Spleen (tissue), 11 donors: ENCODE measurements around the gene SPATS2. TPM values are rescaled to one million over a fixed set of nuclear protein-coding genes. Genes with fewer than 3 reads are reported as not detected.
"Not testable (repeated sequence)": the region's sequence is repeated elsewhere in the genome, so short reads cannot be mapped to it uniquely, and the experiment has no call there.

ENCODE experiments used
- DNase-seq: peaks from one replicate; pipeline ENCODE4 v3.0.0-alpha.2; 2020
- H3K27ac ChIP-seq, 8 donors: fragments of 200-600 bp; sonication (generic) in 7 of 8; 1 replicate in 4 of 8; 2 replicates in 4 of 8; pipeline versions ENCODE4 v1.5.0 to v1.8.0; 2016 to 2021; ENCODE audit warnings: inconsistent platforms in 4 of 8, mild to moderate bottlenecking in 4 of 8, moderate library complexity in 1 of 8
- H3K27me3 ChIP-seq, 7 donors: fragments of 200-600 bp; sonication (generic) in 6 of 7; replicated peaks in 1 of 7; 1 replicate in 4 of 7; 2 replicates in 3 of 7; pipeline versions ENCODE4 v1.5.0 to v1.8.0; 2016 to 2021; ENCODE audit warnings: inconsistent platforms in 3 of 7, mild to moderate bottlenecking in 1 of 7
- H3K36me3 ChIP-seq, 6 donors: fragments of 200-600 bp; sonication (generic) in 5 of 6; 1 replicate in 4 of 6; 2 replicates in 2 of 6; pipeline versions ENCODE4 v1.5.0 to v1.8.0; 2016 to 2021; ENCODE audit warnings: inconsistent platforms in 2 of 6
- H3K4me1 ChIP-seq, 6 donors: fragments of 200-600 bp; sonication (generic) in 5 of 6; 1 replicate in 3 of 6; 2 replicates in 3 of 6; pipeline versions ENCODE4 v1.5.0 to v1.8.0; 2016 to 2021; ENCODE audit warnings: inconsistent platforms in 3 of 6
- H3K4me3 ChIP-seq, 8 donors: fragments of 200-600 bp; sonication (generic) in 7 of 8; 1 replicate in 4 of 8; 2 replicates in 4 of 8; pipeline versions ENCODE4 v1.5.0 to v1.8.0; 2016 to 2021; ENCODE audit warnings: inconsistent platforms in 4 of 8, mild to moderate bottlenecking in 4 of 8, moderate library complexity in 2 of 8
- H3K9me3 ChIP-seq, 8 donors: fragments of 200-600 bp; sonication (generic) in 7 of 8; 1 replicate in 4 of 8; 2 replicates in 4 of 8; pipeline versions ENCODE4 v1.5.0 to v1.8.0; 2016 to 2021; ENCODE audit warnings: inconsistent platforms in 4 of 8
- CTCF ChIP-seq, 11 experiments: fragments of 200-600 bp in 7 of 11; fragments of 450-650 bp in 4 of 11; sonication (generic) in 4 of 11; IDR thresholded peaks in 8 of 11; conservative IDR thresholded peaks in 3 of 11; 1 replicate in 7 of 11; 2 replicates in 4 of 11; pipeline versions ENCODE4 v1.4.0 to v1.8.0; 2016 to 2021; ENCODE audit warnings: antibody characterized with exemption in 11 of 11, inconsistent platforms in 4 of 11, mild to moderate bottlenecking in 1 of 11
- POLR2A ChIP-seq, 3 donors: fragments of 450-650 bp; IDR thresholded peaks; one replicate each; pipeline ENCODE4 v1.5.1; 2017; ENCODE audit warnings: antibody characterized with exemption in 3 of 3, mild to moderate bottlenecking in 1 of 3
- POLR2AphosphoS5 ChIP-seq, 3 donors: sonication (generic); formaldehyde crosslinking; IDR thresholded peaks; one replicate each; pipeline ENCODE4 v1.5.1; 2017; ENCODE audit warnings: antibody characterized with exemption in 3 of 3
- WGBS, 5 donors: extraction: QIAGEN DNeasy Blood & Tissue Kit in 3 of 5; methylation state at CpG; one replicate each; pipeline versions ENCODE4 v1.1.5 to v1.1.7; 2013 to 2018; 5-methylcytosine and 5-hydroxymethylcytosine counted together
- intact Hi-C: fragments of 100-400 bp; cut with DNase I; formaldehyde crosslinking; loops from one replicate; pipeline ENCODE4 v1.15.0; 2023; ENCODE audit warnings: low total_unique reads
- polyA plus RNA-seq, 3 donors: library from polyadenylated mRNA; stranded (reverse); fragments of 200-250 nt; gene quantifications; one replicate each; pipeline ENCODE4 v1.2.1, GENCODE V29; 2013
- total RNA-seq, 7 donors: library from RNA; depleted of rRNA in 3 of 7; stranded (reverse); fragments of >200 nt in 3 of 7; fragmentation: NEBNext Ultra II Directional in 4 of 7; extraction: Animal tissue kit (Norgen Biotek cat#: 25700) in 4 of 7; gene quantifications; one replicate each; pipeline versions ENCODE4 v1.1.0 to v1.2.1, GENCODE V29; 2016 to 2021
- donor health status: healthy with polysubstance abuse.
- donor health status: DM: no; HTN: no; CAD: no; lungs with moderate emphysema.
- donor health status: DM: no; HTN: no; CAD: no.
- donor health status: Bipolar disorder and iron deficiency.
- donor health status: healthy.
- donor health status: DM: no; HTN: no; CAD: no.
- donor health status: DM: yes; HTN: yes; CAD: no.

SPATS2 gene
- total and polyA plus RNA-seq, 10 donors: 7.1 to 27.0 (median 19.0) TPM

GRCh38 chr12:49505672-49506071 lies 138.4 kb downstream of the SPATS2 start:
- Histone ChIP-seq H3K4me3 (no peak overlapping the region), H3K36me3 (peaks cover 0 to 51% (median 5%) of the 10 kb centered on the region in 6 donors), H3K27ac (no peak overlapping the region), H3K9me3 (no peaks in the 10 kb centered on the region), H3K4me1 (peaks cover 0 to 9% (median 0%) of the 10 kb centered on the region in 6 donors), H3K27me3 (no peaks in the 10 kb centered on the region)
- intact Hi-C loops: no loop called here
- DNase-seq: no peak
- TF ChIP-seq POLR2AphosphoS5 (IDR thresholded peaks at IDR 0.05) (no peak), POLR2A (IDR thresholded peaks at IDR 0.05) (no peak), CTCF (IDR thresholded peaks at IDR 0.05 in 8 of 11, conservative IDR thresholded peaks at IDR 0.05 in 3 of 11) (no peak)

- intact Hi-C loops: no loop called here
- WGBS, 5 donors: 93 to 95% (median 94%) methylated on average over 4 of the region's 4 CpGs
- peaks cover 0 to 9% (median 0%) of the 10 kb centered on the region in 6 donors for H3K4me1 ChIP-seq
- H3K36me3 ChIP-seq: peaks cover 0 to 37% (median 0%) of the 10 kb centered on the region in 6 donors
- H3K9me3 ChIP-seq: no peaks in the 10 kb centered on the region
- no peak overlapping the region for H3K27ac ChIP-seq
- no peak for DNase-seq
- no peak for TF ChIP-seq CTCF (IDR thresholded peaks at IDR 0.05 in 8 of 11, conservative IDR thresholded peaks at IDR 0.05 in 3 of 11)
- no peak for TF ChIP-seq POLR2A (IDR thresholded peaks at IDR 0.05)
- TF ChIP-seq POLR2AphosphoS5 (IDR thresholded peaks at IDR 0.05): no peak
- H3K4me3 ChIP-seq: no peak overlapping the region
- no peaks in the 10 kb centered on the region for H3K27me3 ChIP-seq
Observed at GRCh38 chr12:49507139-49507538, 139.9 kb downstream of the SPATS2 start.

- H3K27ac ChIP-seq, H3K27me3 ChIP-seq, H3K9me3 ChIP-seq, DNase-seq, intact Hi-C loops, H3K4me1 ChIP-seq, H3K4me3 ChIP-seq: not testable (repeated sequence)
- H3K36me3 ChIP-seq: peaks cover 0 to 21% (median 0%) of the 10 kb centered on the region in 6 donors
- 75 to 92% (median 85%) methylated on average over 8 of the region's 8 CpGs for WGBS, 5 donors
Observed at GRCh38 chr12:49509681-49510080, 142.4 kb downstream of the SPATS2 start.

- Histone ChIP-seq H3K27me3 (no peaks in the 10 kb centered on the region), H3K27ac (no peak overlapping the region), H3K4me3 (no peak overlapping the region), H3K4me1 (peaks cover 0 to 4% (median 0%) of the 10 kb centered on the region in 6 donors), H3K36me3 (peaks cover 0 to 11% (median 0%) of the 10 kb centered on the region in 6 donors), H3K9me3 (no peaks in the 10 kb centered on the region)
- DNase-seq: no peak
- no peak for TF ChIP-seq POLR2A (IDR thresholded peaks at IDR 0.05)
- TF ChIP-seq CTCF (IDR thresholded peaks at IDR 0.05 in 8 of 11, conservative IDR thresholded peaks at IDR 0.05 in 3 of 11): no peak
- TF ChIP-seq POLR2AphosphoS5 (IDR thresholded peaks at IDR 0.05): no peak
- intact Hi-C loops: no loop called here
Observed at GRCh38 chr12:49511410-49511809, 144.1 kb downstream of the SPATS2 start.

- no peaks in the 10 kb centered on the region for H3K9me3 ChIP-seq
- no peak overlapping the region for H3K4me3 ChIP-seq
- no peaks in the 10 kb centered on the region for H3K27me3 ChIP-seq
- intact Hi-C loops: no loop called here
- DNase-seq: no peak
- WGBS, 5 donors: 90 to 94% (median 92%) methylated on average over 1 of the region's 1 CpG
- peaks cover 0 to 14% (median 0%) of the 10 kb centered on the region in 6 donors for H3K36me3 ChIP-seq
- peaks cover 0 to 4% (median 0%) of the 10 kb centered on the region in 6 donors for H3K4me1 ChIP-seq
- TF ChIP-seq CTCF (IDR thresholded peaks at IDR 0.05 in 8 of 11, conservative IDR thresholded peaks at IDR 0.05 in 3 of 11) (no peak), POLR2A (IDR thresholded peaks at IDR 0.05) (no peak), POLR2AphosphoS5 (IDR thresholded peaks at IDR 0.05) (no peak)
- H3K27ac ChIP-seq: no peak overlapping the region
Observed at GRCh38 chr12:49512546-49512945, 145.3 kb downstream of the SPATS2 start.
